Measurements from ENCODE around the gene HBG2. TPM values are rescaled to one million over a fixed set of nuclear protein-coding genes. Genes with fewer than 3 reads are reported as not detected.
"Not testable (repeated sequence)": the region's sequence is repeated elsewhere in the genome, so short reads cannot be mapped to it uniquely, and the experiment has no call there.

Gene HBG2
- total RNA-seq, 1 donor from 2014 or later, result not detected

- Histone ChIP-seq H3K27me3 (ENCODE audit: control insufficient read depth, insufficient read depth, low read length) (no peaks in the 10 kb centered on the region), H3K4me3 (ENCODE audit: low read depth, low read length) (no peak overlapping the region), H3K36me3 (ENCODE audit: control insufficient read depth, insufficient read depth, low read length) (no peaks in the 10 kb centered on the region)
- TF ChIP-seq CTCF (IDR thresholded peaks at IDR 0.05; ENCODE audit: insufficient read depth, low read length, poor library complexity, severe bottlenecking), result no peak
- DNase-seq (ENCODE audit: low read depth), result no peak
These were observed 4.1 kb upstream of the HBG2 start for GRCh38 chr11:5258543-5259262.

- Histone ChIP-seq H3K4me3 (ENCODE audit: low read depth, low read length) (no peak overlapping the region), H3K36me3 (ENCODE audit: control insufficient read depth, insufficient read depth, low read length) (no peaks in the 10 kb centered on the region), H3K27me3 (ENCODE audit: control insufficient read depth, insufficient read depth, low read length) (no peaks in the 10 kb centered on the region)
- no peak for TF ChIP-seq CTCF (IDR thresholded peaks at IDR 0.05; ENCODE audit: insufficient read depth, low read length, poor library complexity, severe bottlenecking)
- no peak for DNase-seq (ENCODE audit: low read depth)
These were observed 2.7 kb upstream of the HBG2 start for GRCh38 chr11:5257296-5257695.

DNA sequence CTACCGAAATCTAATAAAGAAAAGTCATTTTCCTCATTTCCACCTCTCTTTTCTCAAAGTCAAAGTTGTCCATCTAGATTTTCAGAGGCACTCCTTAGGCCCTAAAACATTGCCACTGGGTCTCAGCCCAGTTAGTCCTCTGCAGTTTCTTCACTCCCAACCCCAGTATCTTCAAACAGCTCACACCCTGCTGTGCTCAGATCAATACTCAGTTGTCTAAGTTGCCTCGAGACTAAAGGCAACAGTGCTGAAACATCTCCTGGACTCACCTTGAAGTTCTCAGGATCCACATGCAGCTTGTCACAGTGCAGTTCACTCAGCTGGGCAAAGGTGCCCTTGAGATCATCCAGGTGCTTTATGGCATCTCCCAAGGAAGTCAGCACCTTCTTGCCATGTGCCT lies 558 bp downstream of the HBG2 start:
- not testable (repeated sequence) for H3K36me3 ChIP-seq (ENCODE audit: control insufficient read depth, insufficient read depth, low read length); H3K27me3 ChIP-seq (ENCODE audit: control insufficient read depth, insufficient read depth, low read length); DNase-seq (ENCODE audit: low read depth); H3K4me3 ChIP-seq (ENCODE audit: low read depth, low read length)

GRCh38 chr11:5253440-5253839 lies 1.1 kb downstream of the HBG2 start:
- not testable (repeated sequence) for DNase-seq (ENCODE audit: low read depth); H3K4me3 ChIP-seq (ENCODE audit: low read depth, low read length); H3K27me3 ChIP-seq (ENCODE audit: control insufficient read depth, insufficient read depth, low read length); H3K36me3 ChIP-seq (ENCODE audit: control insufficient read depth, insufficient read depth, low read length)

- no peak overlapping the region for H3K4me3 ChIP-seq (ENCODE audit: low read depth, low read length)
- no peak for TF ChIP-seq CTCF (IDR thresholded peaks at IDR 0.05; ENCODE audit: insufficient read depth, low read length, poor library complexity, severe bottlenecking)
These were observed 1.7 kb downstream of the HBG2 start for GRCh38 chr11:5252919-5253265.

GRCh38 chr11:5252192-5252918 lies 2.2 kb downstream of the HBG2 start:
- DNase-seq (ENCODE audit: low read depth), result no peak
- TF ChIP-seq CTCF (IDR thresholded peaks at IDR 0.05; ENCODE audit: insufficient read depth, low read length, poor library complexity, severe bottlenecking), result no peak
- no peaks in the 10 kb centered on the region for H3K36me3 ChIP-seq (ENCODE audit: control insufficient read depth, insufficient read depth, low read length)
- H3K4me3 ChIP-seq (ENCODE audit: low read depth, low read length), result no peak overlapping the region
- no peaks in the 10 kb centered on the region for H3K27me3 ChIP-seq (ENCODE audit: control insufficient read depth, insufficient read depth, low read length)

More at GRCh38 chr11:5252919-5253265, 1.7 kb downstream of the HBG2 start:
- DNase-seq (ENCODE audit: low read depth), result no peak
- Histone ChIP-seq H3K27me3 (ENCODE audit: control insufficient read depth, insufficient read depth, low read length) (no peaks in the 10 kb centered on the region), H3K36me3 (ENCODE audit: control insufficient read depth, insufficient read depth, low read length) (no peaks in the 10 kb centered on the region)

- Histone ChIP-seq H3K4me3 (ENCODE audit: low read depth, low read length) (no peak overlapping the region), H3K36me3 (ENCODE audit: control insufficient read depth, insufficient read depth, low read length) (no peaks in the 10 kb centered on the region), H3K27me3 (ENCODE audit: control insufficient read depth, insufficient read depth, low read length) (no peaks in the 10 kb centered on the region)
- no peak for TF ChIP-seq CTCF (IDR thresholded peaks at IDR 0.05; ENCODE audit: insufficient read depth, low read length, poor library complexity, severe bottlenecking)
- no peak for DNase-seq (ENCODE audit: low read depth)
These were observed 2.8 kb downstream of the HBG2 start for GRCh38 chr11:5251746-5252145.
